ENCODE results near the gene GSTA5. TPM values are rescaled to one million over a fixed set of nuclear protein-coding genes. Genes with fewer than 3 reads are reported as not detected.
A peak's percentile ranks its signal among the peaks of the same experiment; 100 is the strongest.

Gene GSTA5
- total RNA-seq, 4 donors from 2014 or later, result not detected

GRCh38 chr6:52881662-52881995 lies 41.0 kb upstream of the GSTA5 start:
- Histone ChIP-seq H3K27me3 (no peaks in the 10 kb centered on the region), H3K27ac (peak overlapping the region in 2 of 4 donors; percentile 63 to 73), H3K4me3 (peak overlapping the region; percentile 55 to 57), H3K36me3 (no peaks in the 10 kb centered on the region), H3K4me1 (peaks cover 0 to 6% (median 0%) of the 10 kb centered on the region in 3 donors), H3K9me3 (no peaks in the 10 kb centered on the region)
- peak; percentile 3 for ATAC-seq
- WGBS, 2 donors (ENCODE audit: low coverage in 1 of 2), result 44% methylated on average over 4 of the region's 4 CpGs; no CpG with 5 or more reads in 1 of the 2 donors
- TF ChIP-seq POLR2A (IDR thresholded peaks at IDR 0.05) (no peak), CTCF (IDR thresholded peaks at IDR 0.05) (no peak), POLR2AphosphoS5 (IDR thresholded peaks at IDR 0.05) (no peak), EP300 (IDR thresholded peaks at IDR 0.05) (no peak)

GRCh38 chr6:52877786-52878185 lies 37.2 kb upstream of the GSTA5 start:
- Histone ChIP-seq H3K4me1 (peaks cover 0 to 6% (median 0%) of the 10 kb centered on the region in 3 donors), H3K4me3 (no peak overlapping the region), H3K27ac (no peak overlapping the region), H3K36me3 (no peaks in the 10 kb centered on the region), H3K27me3 (no peaks in the 10 kb centered on the region), H3K9me3 (no peaks in the 10 kb centered on the region)
- 53 to 63% methylated on average over 2 of the region's 2 CpGs for WGBS, 2 donors (ENCODE audit: low coverage in 1 of 2)
- no peak for ATAC-seq
- TF ChIP-seq EP300 (IDR thresholded peaks at IDR 0.05), result no peak
- no peak for TF ChIP-seq CTCF (IDR thresholded peaks at IDR 0.05)
- TF ChIP-seq POLR2AphosphoS5 (IDR thresholded peaks at IDR 0.05), result no peak
- TF ChIP-seq POLR2A (IDR thresholded peaks at IDR 0.05), result no peak

- H3K27me3 ChIP-seq, result no peaks in the 10 kb centered on the region
- no peaks in the 10 kb centered on the region for H3K36me3 ChIP-seq
- no peaks in the 10 kb centered on the region for H3K9me3 ChIP-seq
- WGBS, 2 donors (ENCODE audit: low coverage in 1 of 2), result 39 to 92% methylated on average over 3 of the region's 3 CpGs
- no peak overlapping the region for H3K4me3 ChIP-seq
- TF ChIP-seq POLR2AphosphoS5 (IDR thresholded peaks at IDR 0.05) (no peak), CTCF (IDR thresholded peaks at IDR 0.05) (no peak), EP300 (IDR thresholded peaks at IDR 0.05) (no peak), POLR2A (IDR thresholded peaks at IDR 0.05) (no peak)
- peaks cover 0 to 6% (median 0%) of the 10 kb centered on the region in 3 donors for H3K4me1 ChIP-seq
- ATAC-seq, result no peak
- no peak overlapping the region for H3K27ac ChIP-seq
These were observed 36.6 kb upstream of the GSTA5 start for GRCh38 chr6:52877168-52877567.

- Histone ChIP-seq H3K27ac (no peak overlapping the region), H3K36me3 (no peaks in the 10 kb centered on the region), H3K9me3 (no peaks in the 10 kb centered on the region), H3K4me3 (no peak overlapping the region), H3K27me3 (no peaks in the 10 kb centered on the region), H3K4me1 (no peaks in the 10 kb centered on the region)
- no peak for ATAC-seq
- no peak for TF ChIP-seq POLR2AphosphoS5 (IDR thresholded peaks at IDR 0.05)
- WGBS, 2 donors (ENCODE audit: low coverage in 1 of 2), result 85 to 89% methylated on average over 4 to 6 of the region's 7 CpGs
These were observed 35.6 kb upstream of the GSTA5 start for GRCh38 chr6:52876056-52876787.

- Histone ChIP-seq H3K4me1 (no peaks in the 10 kb centered on the region), H3K27me3 (no peaks in the 10 kb centered on the region), H3K9me3 (no peaks in the 10 kb centered on the region), H3K36me3 (no peaks in the 10 kb centered on the region), H3K27ac (no peak overlapping the region), H3K4me3 (no peak overlapping the region)
- WGBS, 2 donors (ENCODE audit: low coverage in 1 of 2), result 37 to 47% methylated on average over 4 of the region's 4 CpGs
- no peak for ATAC-seq
- no peak for TF ChIP-seq EP300 (IDR thresholded peaks at IDR 0.05)
- no peak for TF ChIP-seq POLR2AphosphoS5 (IDR thresholded peaks at IDR 0.05)
- TF ChIP-seq CTCF (IDR thresholded peaks at IDR 0.05), result no peak
- TF ChIP-seq POLR2A (IDR thresholded peaks at IDR 0.05), result no peak
These were observed 31.4 kb upstream of the GSTA5 start for GRCh38 chr6:52872031-52872430.

Measured in gastroesophageal sphincter (tissue), 4 donors.